BLaER1 treated with 17β-estradiol and CSF1 and Interleukin-3, amounts not matched to agents 10 nM and 100 nM (cell line): ENCODE results near the gene ZNF622.
"Not testable (repeated sequence)": the region's sequence is repeated elsewhere in the genome, so short reads cannot be mapped to it uniquely, and the experiment has no call there.

Experiments used
- H3K27ac ChIP-seq, 11 experiments: shearing (Covaris generic); formaldehyde crosslinking; 2 replicates each; pipeline ENCODE4 v1.8.1; 2022
- H3K27me3 ChIP-seq, 11 experiments: shearing (Covaris generic); formaldehyde crosslinking; 2 replicates each; pipeline ENCODE4 v1.8.1; 2022
- H3K36me3 ChIP-seq, 11 experiments: shearing (Covaris generic); formaldehyde crosslinking; 2 replicates each; pipeline ENCODE4 v1.8.1; 2022
- H3K4me1 ChIP-seq, 10 experiments: shearing (Covaris generic); formaldehyde crosslinking; 2 replicates each; pipeline ENCODE4 v1.8.1; 2022
- H3K4me2 ChIP-seq, 11 experiments: shearing (Covaris generic); formaldehyde crosslinking; 2 replicates each; pipeline ENCODE4 v1.8.1; 2022
- H3K4me3 ChIP-seq, 10 experiments: shearing (Covaris generic); formaldehyde crosslinking; 2 replicates each; pipeline ENCODE4 v1.8.1; 2022
- H3K9ac ChIP-seq, 11 experiments: shearing (Covaris generic); formaldehyde crosslinking; 2 replicates each; pipeline ENCODE4 v1.8.1; 2022
- H3K9me3 ChIP-seq, 11 experiments: shearing (Covaris generic); formaldehyde crosslinking; replicated peaks in 1 of 11; 2 replicates each; pipeline ENCODE4 v1.8.1; 2022
- H4K20me1 ChIP-seq, 11 experiments: shearing (Covaris generic); formaldehyde crosslinking; 2 replicates each; pipeline ENCODE4 v1.8.1; 2022
- Cebpa-rat ChIP-seq, 11 experiments: shearing (Covaris generic); IDR thresholded peaks; 2 replicates each; pipeline ENCODE4 v1.8.1; 2022

The ZNF622 gene

GRCh38 chr5:16455668-16456067 lies 9.9 kb downstream of the ZNF622 start:
- Histone ChIP-seq H3K9me3 (no peaks in the 10 kb centered on the region), H3K4me2 (peak overlapping the region in 9 of 11 experiments; percentile 9 to 95 (median 32); a peak in 13 of 22 replicates), H3K27me3 (no peaks in the 10 kb centered on the region), H3K4me1 (peaks cover 8 to 66% (median 13%) of the 10 kb centered on the region in 10 experiments), H3K4me3 (no peak overlapping the region), H3K27ac (peak overlapping the region in 6 of 11 experiments; percentile 7 to 81 (median 69); a peak in 11 of 22 replicates), H3K36me3 (peaks cover 87 to 100% (median 97%) of the 10 kb centered on the region in 11 experiments), H4K20me1 (peaks cover 68 to 95% (median 83%) of the 10 kb centered on the region in 11 experiments), H3K9ac (peak overlapping the region in 3 of 11 experiments; percentile 32 to 60 (median 46); a peak in 4 of 22 replicates)
- TF ChIP-seq Cebpa-rat (IDR thresholded peaks at IDR 0.05) = no peak

GRCh38 chr5:16454686-16455085 lies 10.9 kb downstream of the ZNF622 start:
- Histone ChIP-seq H3K9me3 (no peaks in the 10 kb centered on the region), H3K27me3 (no peaks in the 10 kb centered on the region), H3K4me2 (peak overlapping the region in 2 of 11 experiments; percentile 68 to 95; a peak in 4 of 22 replicates), H3K4me3 (no peak overlapping the region), H4K20me1 (peaks cover 58 to 95% (median 73%) of the 10 kb centered on the region in 11 experiments; a peak in 21 of 22 replicates), H3K27ac (peak overlapping the region in 3 of 11 experiments; percentile 70 to 81 (median 75); a peak in 3 of 22 replicates), H3K36me3 (peaks cover 89 to 100% (median 97%) of the 10 kb centered on the region in 11 experiments), H3K4me1 (peaks cover 6 to 56% (median 9%) of the 10 kb centered on the region in 10 experiments), H3K9ac (0 out of 22 replicates have a peak overlapping the region, but pooled peaks of 1 of the 11 experiments have one; percentile 19)
- TF ChIP-seq Cebpa-rat (IDR thresholded peaks at IDR 0.05) = no peak

DNA sequence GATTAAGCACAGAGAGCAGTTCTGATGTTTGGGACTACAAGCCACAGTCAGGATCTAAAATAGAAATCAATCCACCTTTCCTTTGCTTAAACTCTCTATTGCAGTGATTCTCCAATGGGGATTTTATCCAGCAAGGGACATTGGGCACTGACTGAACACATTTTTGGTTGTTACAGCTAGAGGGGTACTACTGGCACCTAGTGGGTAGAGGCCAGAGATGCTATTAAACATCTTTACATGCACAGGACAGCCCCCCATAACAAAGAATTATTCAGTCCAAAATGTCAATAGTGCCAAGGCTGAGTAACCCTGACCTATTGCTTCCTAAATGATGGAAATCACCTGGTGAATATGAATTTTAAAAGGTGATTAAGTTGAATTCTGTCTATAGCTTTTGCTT lies 12.0 kb downstream of the ZNF622 start:
- no peak overlapping the region for H3K9ac ChIP-seq
- H3K9me3 ChIP-seq = no peaks in the 10 kb centered on the region
- TF ChIP-seq Cebpa-rat (IDR thresholded peaks at IDR 0.05) = no peak
- peaks cover 48 to 85% (median 68%) of the 10 kb centered on the region in 11 experiments; a peak in 21 of 22 replicates for H4K20me1 ChIP-seq
- H3K4me2 ChIP-seq = no peak overlapping the region
- H3K4me1 ChIP-seq = peaks cover 6 to 45% (median 9%) of the 10 kb centered on the region in 10 experiments
- no peak overlapping the region for H3K27ac ChIP-seq
- H3K36me3 ChIP-seq = peaks cover 93 to 100% (median 97%) of the 10 kb centered on the region in 11 experiments
- no peak overlapping the region for H3K4me3 ChIP-seq
- no peaks in the 10 kb centered on the region for H3K27me3 ChIP-seq

- no peak for TF ChIP-seq Cebpa-rat (IDR thresholded peaks at IDR 0.05)
- Histone ChIP-seq H3K36me3 (peaks cover 89 to 100% (median 94%) of the 10 kb centered on the region in 11 experiments), H3K27me3 (no peaks in the 10 kb centered on the region)
These were observed 15.4 kb downstream of the ZNF622 start for GRCh38 chr5:16450163-16450562.

GRCh38 chr5:16446993-16447392 lies 18.6 kb downstream of the ZNF622 start:
- H3K4me2 ChIP-seq = no peak overlapping the region
- no peak overlapping the region for H3K4me3 ChIP-seq
- H3K9me3 ChIP-seq = no peaks in the 10 kb centered on the region
- H3K27me3 ChIP-seq = no peaks in the 10 kb centered on the region
- H3K4me1 ChIP-seq = no peaks in the 10 kb centered on the region
- H3K27ac ChIP-seq = no peak overlapping the region
- peaks cover 0 to 22% (median 11%) of the 10 kb centered on the region in 11 experiments; a peak in 12 of 22 replicates for H4K20me1 ChIP-seq
- H3K36me3 ChIP-seq = peaks cover 60 to 76% (median 66%) of the 10 kb centered on the region in 11 experiments
- H3K9ac ChIP-seq = no peak overlapping the region
- TF ChIP-seq Cebpa-rat (IDR thresholded peaks at IDR 0.05) = no peak

More at GRCh38 chr5:16450163-16450562, 15.4 kb downstream of the ZNF622 start:
- H3K9ac ChIP-seq = no peak overlapping the region
- H3K4me2 ChIP-seq = no peak overlapping the region
- no peak overlapping the region for H3K4me3 ChIP-seq
- H3K4me1 ChIP-seq = peaks cover 0 to 10% (median 0%) of the 10 kb centered on the region in 10 experiments; a peak in 6 of 20 replicates
- no peak overlapping the region for H3K27ac ChIP-seq
- H3K9me3 ChIP-seq = no peaks in the 10 kb centered on the region
- H4K20me1 ChIP-seq = peaks cover 16 to 50% (median 34%) of the 10 kb centered on the region in 11 experiments; a peak in 21 of 22 replicates

DNA sequence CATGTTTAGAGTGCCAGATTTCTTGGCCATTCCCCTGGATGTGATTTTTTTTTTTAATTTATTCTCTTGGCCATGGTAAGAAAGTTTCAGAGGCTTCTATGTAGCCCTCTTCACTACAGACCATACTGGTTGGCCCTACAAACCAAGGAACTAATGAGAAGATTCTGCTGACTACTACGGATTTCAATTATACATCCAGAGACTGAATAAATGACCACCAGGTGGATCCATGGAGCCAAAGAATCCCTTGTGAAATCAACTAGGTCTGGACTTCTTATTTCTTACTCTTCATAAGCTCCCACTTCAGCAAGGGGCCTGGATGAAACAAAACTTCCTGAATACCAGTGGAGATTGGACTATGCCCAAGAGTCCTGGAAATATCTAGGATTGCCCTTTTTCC lies 27.6 kb downstream of the ZNF622 start:
- H3K36me3 ChIP-seq = peaks cover 0 to 3% (median 0%) of the 10 kb centered on the region in 11 experiments; a peak in 2 of 22 replicates
- no peaks in the 10 kb centered on the region for H4K20me1 ChIP-seq
- TF ChIP-seq Cebpa-rat (IDR thresholded peaks at IDR 0.05) = no peak
- H3K4me1 ChIP-seq = no peaks in the 10 kb centered on the region
- H3K9me3 ChIP-seq = no peaks in the 10 kb centered on the region
- H3K4me2 ChIP-seq = no peak overlapping the region
- no peak overlapping the region for H3K9ac ChIP-seq
- H3K27me3 ChIP-seq = no peaks in the 10 kb centered on the region
- H3K27ac ChIP-seq = no peak overlapping the region
- no peak overlapping the region for H3K4me3 ChIP-seq

- H3K27me3 ChIP-seq, H3K9me3 ChIP-seq, H4K20me1 ChIP-seq, H3K4me2 ChIP-seq, H3K36me3 ChIP-seq, H3K9ac ChIP-seq, H3K4me3 ChIP-seq, H3K4me1 ChIP-seq, H3K27ac ChIP-seq: not testable (repeated sequence)
These were observed 29.4 kb downstream of the ZNF622 start for GRCh38 chr5:16436065-16436682.

DNA sequence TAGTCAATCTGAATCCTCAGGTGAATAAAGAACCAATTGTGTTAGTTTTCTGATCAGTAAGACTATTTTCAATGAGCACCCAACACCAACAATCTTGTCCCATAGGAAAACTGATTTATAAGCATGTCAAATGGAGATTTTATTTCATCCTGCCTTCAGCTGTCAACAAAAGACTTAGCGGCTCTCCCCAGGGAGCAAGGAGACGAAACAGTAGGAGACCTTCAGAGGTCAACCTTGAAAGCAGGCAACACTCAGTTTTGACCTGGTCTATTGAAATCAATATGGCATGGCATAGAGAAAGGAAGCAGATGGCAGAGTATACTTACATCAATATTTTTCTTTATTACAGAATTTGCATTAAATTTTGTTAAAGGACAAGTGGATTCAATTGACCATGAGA lies 34.1 kb downstream of the ZNF622 start:
- no peaks in the 10 kb centered on the region for H3K4me1 ChIP-seq
- H3K9ac ChIP-seq = no peak overlapping the region
- H3K27ac ChIP-seq = no peak overlapping the region
- no peak overlapping the region for H3K4me2 ChIP-seq
- no peaks in the 10 kb centered on the region for H3K27me3 ChIP-seq
- TF ChIP-seq Cebpa-rat (IDR thresholded peaks at IDR 0.05) = no peak
- H3K9me3 ChIP-seq = no peaks in the 10 kb centered on the region
- no peaks in the 10 kb centered on the region for H3K36me3 ChIP-seq
- H3K4me3 ChIP-seq = no peak overlapping the region
- no peaks in the 10 kb centered on the region; a peak in 1 of 22 replicates for H4K20me1 ChIP-seq

GRCh38 chr5:16430349-16431089 lies 35.1 kb downstream of the ZNF622 start:
- Histone ChIP-seq H3K4me3 (no peak overlapping the region), H4K20me1 (no peaks in the 10 kb centered on the region; a peak in 1 of 22 replicates), H3K36me3 (no peaks in the 10 kb centered on the region), H3K9me3 (no peaks in the 10 kb centered on the region), H3K4me1 (no peaks in the 10 kb centered on the region), H3K27ac (no peak overlapping the region), H3K27me3 (no peaks in the 10 kb centered on the region), H3K4me2 (no peak overlapping the region), H3K9ac (no peak overlapping the region)
- TF ChIP-seq Cebpa-rat (IDR thresholded peaks at IDR 0.05) = no peak
